K562 (cell line): ENCODE measurements around the gene NUDCD3. TPM values are rescaled to one million over a fixed set of nuclear protein-coding genes. Genes with fewer than 3 reads are reported as not detected.
A peak's percentile ranks its signal among the peaks of the same experiment; 100 is the strongest.
"Not testable (repeated sequence)": the region's sequence is repeated elsewhere in the genome, so short reads cannot be mapped to it uniquely, and the experiment has no call there.

Experiments used
- ZNF766 ChIP-seq: fragments of 200-800 bp; sonication (Bioruptor generic); conservative IDR thresholded peaks from 2 replicates; pipeline ENCODE4 v1.6.1; 2016; ENCODE audit warnings: missing genetic modification characterization, missing compliant biosample characterization
- polyA plus RNA-seq, 8 experiments: library from polyadenylated mRNA; depleted of rRNA in 4 of 8; stranded (reverse) in 5 of 8; unstranded in 3 of 8; fragments of >200 nt; fragmentation: Nextera tagmentation in 2 of 8; fragmentation: Illumina TruSeq in 1 of 8; extraction: Ambion mirVana in 2 of 8; extraction: Trizol in 1 of 8; gene quantifications; 2 replicates each; pipeline versions ENCODE4 v1.2.1 to v1.2.3, GENCODE V29; 2011 to 2014; ENCODE audit warnings: inconsistent platforms in 1 of 8, missing spikeins in 1 of 8
- total RNA-seq, 7 experiments: library from RNA; depleted of rRNA in 6 of 7; stranded (reverse); fragments of >200 nt in 6 of 7; fragmentation: Illumina TruSeq in 2 of 7; extraction: Trizol in 2 of 7; gene quantifications; 2 replicates each; pipeline versions ENCODE4 v1.2.1 to v1.2.3, GENCODE V29; 2011 to 2021; ENCODE audit warnings: low replicate concordance in 1 of 7
- TF ChIP-seq, protein P1 (sequence below), 2 experiments: fragments of 450-650 bp in 1 of 2; sonication (generic) in 1 of 2; formaldehyde crosslinking in 1 of 2; IDR thresholded peaks; 2 replicates each; pipeline versions ENCODE4 v1.7.1 to v1.9.0; 2016 to 2022; ENCODE audit warnings: inconsistent platforms in 1 of 2, mild to moderate bottlenecking in 1 of 2, missing genetic modification reagents in 1 of 2

Gene NUDCD3
- total and polyA plus RNA-seq, 9 of the 15 experiments (the other 6 are each of a cell fraction or from before 2014, with no cell fraction given): 24.8 to 64.2 (median 42.6) TPM

DNA sequence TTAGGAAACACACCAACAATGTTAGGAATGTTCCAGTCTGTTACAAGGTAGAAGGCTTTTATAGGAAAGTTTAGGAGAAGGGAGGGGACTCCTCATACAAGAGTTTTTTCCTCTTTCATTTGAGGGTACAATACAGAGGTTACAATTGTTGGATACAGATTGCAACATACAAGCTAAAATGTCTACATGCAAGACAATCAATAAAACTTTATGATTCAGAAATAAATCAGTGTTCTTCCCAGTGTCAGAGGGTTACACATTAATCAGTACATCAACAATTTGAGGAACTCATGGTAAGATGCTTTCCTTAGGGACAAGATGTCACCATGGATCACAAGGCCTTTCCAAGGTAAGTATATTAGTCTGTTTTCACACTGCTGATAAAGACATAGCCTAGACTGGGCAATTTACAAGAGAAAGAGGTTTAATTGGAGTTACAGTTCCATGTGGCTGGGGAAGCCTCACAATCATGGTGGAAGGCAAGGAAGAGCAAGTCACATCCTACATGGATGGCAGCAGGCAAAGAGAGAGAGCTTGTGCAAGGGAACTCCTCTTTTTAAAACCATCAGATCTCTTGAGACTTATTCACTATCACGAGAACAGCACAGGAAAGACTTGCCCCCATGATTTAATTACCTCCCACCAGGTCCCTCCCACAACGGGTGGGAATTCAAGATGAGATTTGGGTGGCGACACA, 16.3 kb upstream of the NUDCD3 start (continued):
- TF ChIP-seq, protein P1, sequence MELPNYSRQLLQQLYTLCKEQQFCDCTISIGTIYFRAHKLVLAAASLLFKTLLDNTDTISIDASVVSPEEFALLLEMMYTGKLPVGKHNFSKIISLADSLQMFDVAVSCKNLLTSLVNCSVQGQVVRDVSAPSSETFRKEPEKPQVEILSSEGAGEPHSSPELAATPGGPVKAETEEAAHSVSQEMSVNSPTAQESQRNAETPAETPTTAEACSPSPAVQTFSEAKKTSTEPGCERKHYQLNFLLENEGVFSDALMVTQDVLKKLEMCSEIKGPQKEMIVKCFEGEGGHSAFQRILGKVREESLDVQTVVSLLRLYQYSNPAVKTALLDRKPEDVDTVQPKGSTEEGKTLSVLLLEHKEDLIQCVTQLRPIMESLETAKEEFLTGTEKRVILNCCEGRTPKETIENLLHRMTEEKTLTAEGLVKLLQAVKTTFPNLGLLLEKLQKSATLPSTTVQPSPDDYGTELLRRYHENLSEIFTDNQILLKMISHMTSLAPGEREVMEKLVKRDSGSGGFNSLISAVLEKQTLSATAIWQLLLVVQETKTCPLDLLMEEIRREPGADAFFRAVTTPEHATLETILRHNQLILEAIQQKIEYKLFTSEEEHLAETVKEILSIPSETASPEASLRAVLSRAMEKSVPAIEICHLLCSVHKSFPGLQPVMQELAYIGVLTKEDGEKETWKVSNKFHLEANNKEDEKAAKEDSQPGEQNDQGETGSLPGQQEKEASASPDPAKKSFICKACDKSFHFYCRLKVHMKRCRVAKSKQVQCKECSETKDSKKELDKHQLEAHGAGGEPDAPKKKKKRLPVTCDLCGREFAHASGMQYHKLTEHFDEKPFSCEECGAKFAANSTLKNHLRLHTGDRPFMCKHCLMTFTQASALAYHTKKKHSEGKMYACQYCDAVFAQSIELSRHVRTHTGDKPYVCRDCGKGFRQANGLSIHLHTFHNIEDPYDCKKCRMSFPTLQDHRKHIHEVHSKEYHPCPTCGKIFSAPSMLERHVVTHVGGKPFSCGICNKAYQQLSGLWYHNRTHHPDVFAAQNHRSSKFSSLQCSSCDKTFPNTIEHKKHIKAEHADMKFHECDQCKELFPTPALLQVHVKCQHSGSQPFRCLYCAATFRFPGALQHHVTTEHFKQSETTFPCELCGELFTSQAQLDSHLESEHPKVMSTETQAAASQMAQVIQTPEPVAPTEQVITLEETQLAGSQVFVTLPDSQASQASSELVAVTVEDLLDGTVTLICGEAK (IDR thresholded peaks at IDR 0.05): 0 out of 2 replicates have a peak, but pooled peaks have one; percentile 43
- TF ChIP-seq, protein P1 (CRISPR knock-in tag; IDR thresholded peaks at IDR 0.05): not testable (repeated sequence)
- TF ChIP-seq ZNF766 (CRISPR knock-in tag): 0 out of 2 replicates have a peak, but pooled peaks have one; percentile 38
